ENCODE data around the gene SERPINA12. TPM values are rescaled to one million over a fixed set of nuclear protein-coding genes. Genes with fewer than 3 reads are reported as not detected.
A peak's percentile ranks its signal among the peaks of the same experiment; 100 is the strongest.

The SERPINA12 gene
- total RNA-seq, 1 experiment from 2014 or later = not detected

GRCh38 chr14:94462763-94463572, 46.3 kb downstream of the SERPINA12 start:
- H3K36me3 ChIP-seq (ENCODE audit: insufficient read depth, low read length) = peaks cover 45% of the 10 kb centered on the region
- H3K27me3 ChIP-seq (ENCODE audit: low read length) = no peaks in the 10 kb centered on the region
- DNase-seq = no peak
- no peak overlapping the region for H3K9ac ChIP-seq (ENCODE audit: low read length)
- peak overlapping the region; percentile 23; the same call in 1 of the 2 replicates for H3K27ac ChIP-seq (ENCODE audit: low read length)
- peaks cover 50% of the 10 kb centered on the region for H3K4me1 ChIP-seq (ENCODE audit: low read length)
- H2AFZ ChIP-seq (ENCODE audit: low read length) = no peak overlapping the region
- H3K4me3 ChIP-seq (ENCODE audit: low read length) = no peak overlapping the region
- no peaks in the 10 kb centered on the region for H3K79me2 ChIP-seq (ENCODE audit: low read length)
- no peaks in the 10 kb centered on the region for H3K9me2 ChIP-seq (replicated peaks; ENCODE audit: insufficient read depth, low read length)
- H3K4me2 ChIP-seq (ENCODE audit: low read depth, low read length, poor library complexity, severe bottlenecking) = no peak overlapping the region
- no peaks in the 10 kb centered on the region for H4K20me1 ChIP-seq (ENCODE audit: insufficient read depth, low read depth, low read length)
- no peaks in the 10 kb centered on the region for H3K9me3 ChIP-seq (ENCODE audit: low read length)

GRCh38 chr14:94462219-94462551, 47.1 kb downstream of the SERPINA12 start:
- Histone ChIP-seq H3K36me3 (ENCODE audit: insufficient read depth, low read length) (peaks cover 37% of the 10 kb centered on the region), H3K79me2 (ENCODE audit: low read length) (no peaks in the 10 kb centered on the region)

GRCh38 chr14:94461526-94462218, 47.6 kb downstream of the SERPINA12 start:
- Histone ChIP-seq H3K27ac (ENCODE audit: low read length) (peak overlapping the region; percentile 43), H3K9me3 (ENCODE audit: low read length) (no peaks in the 10 kb centered on the region), H3K36me3 (ENCODE audit: insufficient read depth, low read length) (peaks cover 33% of the 10 kb centered on the region), H3K9me2 (replicated peaks; ENCODE audit: insufficient read depth, low read length) (no peaks in the 10 kb centered on the region), H4K20me1 (ENCODE audit: insufficient read depth, low read depth, low read length) (no peaks in the 10 kb centered on the region), H3K79me2 (ENCODE audit: low read length) (no peaks in the 10 kb centered on the region), H3K4me2 (ENCODE audit: low read depth, low read length, poor library complexity, severe bottlenecking) (no peak overlapping the region), H2AFZ (ENCODE audit: low read length) (no peak overlapping the region), H3K9ac (ENCODE audit: low read length) (no peak overlapping the region), H3K27me3 (ENCODE audit: low read length) (no peaks in the 10 kb centered on the region), H3K4me3 (ENCODE audit: low read length) (no peak overlapping the region), H3K4me1 (ENCODE audit: low read length) (peaks cover 41% of the 10 kb centered on the region)
- DNase-seq = no peak

More at GRCh38 chr14:94462219-94462551, 47.1 kb downstream of the SERPINA12 start:
- Histone ChIP-seq H4K20me1 (ENCODE audit: insufficient read depth, low read depth, low read length) (no peaks in the 10 kb centered on the region), H2AFZ (ENCODE audit: low read length) (no peak overlapping the region), H3K27ac (ENCODE audit: low read length) (no peak overlapping the region), H3K9me2 (replicated peaks; ENCODE audit: insufficient read depth, low read length) (no peaks in the 10 kb centered on the region), H3K4me1 (ENCODE audit: low read length) (peaks cover 45% of the 10 kb centered on the region), H3K9me3 (ENCODE audit: low read length) (no peaks in the 10 kb centered on the region), H3K27me3 (ENCODE audit: low read length) (no peaks in the 10 kb centered on the region), H3K9ac (ENCODE audit: low read length) (no peak overlapping the region), H3K4me2 (ENCODE audit: low read depth, low read length, poor library complexity, severe bottlenecking) (no peak overlapping the region), H3K4me3 (ENCODE audit: low read length) (no peak overlapping the region)
- no peak for DNase-seq

- H2AFZ ChIP-seq (ENCODE audit: low read length) = no peak overlapping the region
- H3K4me2 ChIP-seq (ENCODE audit: low read depth, low read length, poor library complexity, severe bottlenecking) = no peak overlapping the region
- no peak overlapping the region for H3K4me3 ChIP-seq (ENCODE audit: low read length)
- no peaks in the 10 kb centered on the region for H3K9me2 ChIP-seq (replicated peaks; ENCODE audit: insufficient read depth, low read length)
- H3K9me3 ChIP-seq (ENCODE audit: low read length) = no peaks in the 10 kb centered on the region
- peak; percentile 73 for DNase-seq
- H3K36me3 ChIP-seq (ENCODE audit: insufficient read depth, low read length) = peaks cover 25% of the 10 kb centered on the region; the same call in 1 of the 2 replicates
- no peaks in the 10 kb centered on the region for H3K27me3 ChIP-seq (ENCODE audit: low read length)
- no peaks in the 10 kb centered on the region for H4K20me1 ChIP-seq (ENCODE audit: insufficient read depth, low read depth, low read length)
- peaks cover 34% of the 10 kb centered on the region for H3K4me1 ChIP-seq (ENCODE audit: low read length)
- H3K79me2 ChIP-seq (ENCODE audit: low read length) = no peaks in the 10 kb centered on the region
- no peak overlapping the region; the same call in 1 of the 2 replicates for H3K9ac ChIP-seq (ENCODE audit: low read length)
- peak overlapping the region; percentile 43 for H3K27ac ChIP-seq (ENCODE audit: low read length)
Observed at GRCh38 chr14:94460631-94461416, 48.4 kb downstream of the SERPINA12 start.

GRCh38 chr14:94458558-94459205, 50.6 kb downstream of the SERPINA12 start:
- no peaks in the 10 kb centered on the region for H4K20me1 ChIP-seq (ENCODE audit: insufficient read depth, low read depth, low read length)
- peaks cover 10% of the 10 kb centered on the region; the same call in 1 of the 2 replicates for H3K36me3 ChIP-seq (ENCODE audit: insufficient read depth, low read length)

GRCh38 chr14:94458096-94458495, 51.2 kb downstream of the SERPINA12 start:
- Histone ChIP-seq H3K9me3 (ENCODE audit: low read length) (no peaks in the 10 kb centered on the region), H3K4me3 (ENCODE audit: low read length) (no peak overlapping the region), H3K27ac (ENCODE audit: low read length) (no peak overlapping the region), H3K27me3 (ENCODE audit: low read length) (no peaks in the 10 kb centered on the region), H3K9ac (ENCODE audit: low read length) (no peak overlapping the region), H3K79me2 (ENCODE audit: low read length) (no peaks in the 10 kb centered on the region), H2AFZ (ENCODE audit: low read length) (no peak overlapping the region), H4K20me1 (ENCODE audit: insufficient read depth, low read depth, low read length) (no peaks in the 10 kb centered on the region), H3K36me3 (ENCODE audit: insufficient read depth, low read length) (peaks cover 4% of the 10 kb centered on the region; the same call in 1 of the 2 replicates), H3K4me2 (ENCODE audit: low read depth, low read length, poor library complexity, severe bottlenecking) (no peak overlapping the region), H3K4me1 (ENCODE audit: low read length) (peaks cover 44% of the 10 kb centered on the region), H3K9me2 (replicated peaks; ENCODE audit: insufficient read depth, low read length) (no peaks in the 10 kb centered on the region)
- no peak for DNase-seq

More at GRCh38 chr14:94458558-94459205, 50.6 kb downstream of the SERPINA12 start:
- no peak overlapping the region for H3K27ac ChIP-seq (ENCODE audit: low read length)
- no peaks in the 10 kb centered on the region for H3K9me2 ChIP-seq (replicated peaks; ENCODE audit: insufficient read depth, low read length)
- H3K9me3 ChIP-seq (ENCODE audit: low read length) = no peaks in the 10 kb centered on the region
- no peaks in the 10 kb centered on the region for H3K79me2 ChIP-seq (ENCODE audit: low read length)
- no peak overlapping the region for H3K4me3 ChIP-seq (ENCODE audit: low read length)
- no peak for DNase-seq
- no peak overlapping the region for H3K4me2 ChIP-seq (ENCODE audit: low read depth, low read length, poor library complexity, severe bottlenecking)
- no peak overlapping the region for H2AFZ ChIP-seq (ENCODE audit: low read length)
- H3K27me3 ChIP-seq (ENCODE audit: low read length) = no peaks in the 10 kb centered on the region
- no peak overlapping the region for H3K9ac ChIP-seq (ENCODE audit: low read length)
- peaks cover 38% of the 10 kb centered on the region for H3K4me1 ChIP-seq (ENCODE audit: low read length)

- H4K20me1 ChIP-seq (ENCODE audit: insufficient read depth, low read depth, low read length) = no peaks in the 10 kb centered on the region
- H3K27ac ChIP-seq (ENCODE audit: low read length) = no peak overlapping the region
- H2AFZ ChIP-seq (ENCODE audit: low read length) = no peak overlapping the region
- no peak overlapping the region for H3K4me2 ChIP-seq (ENCODE audit: low read depth, low read length, poor library complexity, severe bottlenecking)
- H3K9ac ChIP-seq (ENCODE audit: low read length) = no peak overlapping the region
- H3K9me3 ChIP-seq (ENCODE audit: low read length) = no peaks in the 10 kb centered on the region
- no peaks in the 10 kb centered on the region for H3K27me3 ChIP-seq (ENCODE audit: low read length)
- H3K4me3 ChIP-seq (ENCODE audit: low read length) = no peak overlapping the region
- H3K79me2 ChIP-seq (ENCODE audit: low read length) = no peaks in the 10 kb centered on the region
- no peaks in the 10 kb centered on the region; the same call in 1 of the 2 replicates for H3K36me3 ChIP-seq (ENCODE audit: insufficient read depth, low read length)
- peaks cover 50% of the 10 kb centered on the region for H3K4me1 ChIP-seq (ENCODE audit: low read length)
- DNase-seq = no peak
- H3K9me2 ChIP-seq (replicated peaks; ENCODE audit: insufficient read depth, low read length) = no peaks in the 10 kb centered on the region
Observed at GRCh38 chr14:94455928-94456327, 53.3 kb downstream of the SERPINA12 start.

All from Karpas-422 (cell line).